Measurements from ENCODE around the gene SLC16A9. TPM values are rescaled to one million over a fixed set of nuclear protein-coding genes. Genes with fewer than 3 reads are reported as not detected.

The SLC16A9 gene
- total and polyA plus RNA-seq, 10 donors, result 2.1 to 58.9 (median 27.0) TPM

DNA sequence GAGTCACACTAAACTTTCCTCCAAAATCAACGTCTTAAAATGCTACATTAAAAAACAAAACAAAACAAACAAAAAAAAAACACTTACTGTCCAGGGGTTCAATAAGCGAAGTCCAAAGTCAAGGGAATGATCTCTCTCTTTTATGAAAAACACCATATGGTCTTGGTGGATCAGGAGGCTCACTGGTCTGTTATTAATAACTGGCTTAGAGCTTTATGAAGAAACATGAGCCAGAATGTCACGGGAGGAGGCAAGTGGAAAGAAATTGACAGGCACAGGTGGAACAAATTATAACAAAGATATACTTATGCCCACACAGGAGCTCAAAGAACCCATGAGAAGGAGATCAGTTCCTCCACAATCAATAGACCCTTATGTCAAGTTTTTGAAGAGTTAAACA is 43.6 kb upstream of the SLC16A9 start, which contains the start of gene MRLN:
TSS of gene MRLN (minus strand) at position 189 of the 400 bp plus-strand sequence.
- WGBS, 5 donors, result 71 to 82% (median 77%) methylated on average over 3 of the region's 3 CpGs
- Histone ChIP-seq H3K27ac (no peak within 1 kb of the TSS), H3K4me1 (no peaks in the 10 kb centered on the region), H3K27me3 (replicated peaks in 1 of 7) (peaks cover 0 to 2% (median 0%) of the 10 kb centered on the region in 7 donors), H3K9me3 (no peaks in the 10 kb centered on the region), H3K4me3 (no peak within 1 kb of the TSS), H3K36me3 (no peaks in the 10 kb centered on the region)
- intact Hi-C loops (cut with DNase I; ENCODE audit: low total_unique reads), result no loop called here
- TF ChIP-seq POLR2AphosphoS5 (IDR thresholded peaks at IDR 0.05) (no peak), POLR2A (IDR thresholded peaks at IDR 0.05) (no peak)
- TF ChIP-seq, protein P1, sequence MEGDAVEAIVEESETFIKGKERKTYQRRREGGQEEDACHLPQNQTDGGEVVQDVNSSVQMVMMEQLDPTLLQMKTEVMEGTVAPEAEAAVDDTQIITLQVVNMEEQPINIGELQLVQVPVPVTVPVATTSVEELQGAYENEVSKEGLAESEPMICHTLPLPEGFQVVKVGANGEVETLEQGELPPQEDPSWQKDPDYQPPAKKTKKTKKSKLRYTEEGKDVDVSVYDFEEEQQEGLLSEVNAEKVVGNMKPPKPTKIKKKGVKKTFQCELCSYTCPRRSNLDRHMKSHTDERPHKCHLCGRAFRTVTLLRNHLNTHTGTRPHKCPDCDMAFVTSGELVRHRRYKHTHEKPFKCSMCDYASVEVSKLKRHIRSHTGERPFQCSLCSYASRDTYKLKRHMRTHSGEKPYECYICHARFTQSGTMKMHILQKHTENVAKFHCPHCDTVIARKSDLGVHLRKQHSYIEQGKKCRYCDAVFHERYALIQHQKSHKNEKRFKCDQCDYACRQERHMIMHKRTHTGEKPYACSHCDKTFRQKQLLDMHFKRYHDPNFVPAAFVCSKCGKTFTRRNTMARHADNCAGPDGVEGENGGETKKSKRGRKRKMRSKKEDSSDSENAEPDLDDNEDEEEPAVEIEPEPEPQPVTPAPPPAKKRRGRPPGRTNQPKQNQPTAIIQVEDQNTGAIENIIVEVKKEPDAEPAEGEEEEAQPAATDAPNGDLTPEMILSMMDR (IDR thresholded peaks at IDR 0.05 in 8 of 11, conservative IDR thresholded peaks at IDR 0.05 in 3 of 11), result no peak
- DNase-seq, result no peak

DNA sequence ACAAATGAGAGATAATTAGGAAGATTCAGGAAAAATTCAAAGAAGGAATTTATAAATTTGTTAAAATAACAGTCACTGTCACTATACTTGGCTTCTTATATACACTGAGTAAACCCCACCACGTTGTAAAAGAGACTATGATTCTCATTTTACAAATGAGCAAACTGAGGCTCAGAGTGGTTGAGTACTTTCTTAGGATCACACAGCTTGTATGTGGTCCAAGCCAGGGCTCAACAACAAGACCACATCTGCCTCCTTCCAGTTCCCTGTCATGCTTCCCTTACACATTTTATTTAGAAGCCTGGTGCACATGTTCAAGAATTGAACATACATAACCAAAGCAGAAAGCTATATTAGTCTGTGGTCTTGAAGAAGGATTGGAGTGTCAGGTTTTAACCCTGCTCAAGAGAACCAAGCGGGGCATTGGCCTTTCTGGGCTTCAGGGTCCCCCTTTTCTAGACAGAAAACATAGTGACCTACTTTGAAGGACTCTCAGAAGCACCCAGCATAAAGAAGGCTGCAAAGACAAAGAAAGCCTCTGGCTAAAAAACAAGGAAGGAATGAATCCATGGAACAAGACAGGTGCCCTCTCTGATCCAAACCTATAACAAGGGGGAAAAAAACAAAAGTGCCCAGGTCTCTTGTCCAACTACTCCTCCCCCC is 42.8 kb upstream of the SLC16A9 start:
- Histone ChIP-seq H3K4me1 (no peaks in the 10 kb centered on the region), H3K4me3 (no peak overlapping the region), H3K36me3 (no peaks in the 10 kb centered on the region), H3K27ac (no peak overlapping the region), H3K27me3 (replicated peaks in 1 of 7) (peaks cover 0 to 2% (median 0%) of the 10 kb centered on the region in 7 donors), H3K9me3 (no peaks in the 10 kb centered on the region)
- WGBS, 5 donors, result 63 to 82% (median 69%) methylated on average over 2 of the region's 2 CpGs
- intact Hi-C loops (cut with DNase I; ENCODE audit: low total_unique reads), result no loop called here
- no peak for DNase-seq
- TF ChIP-seq, protein P1 (IDR thresholded peaks at IDR 0.05 in 8 of 11, conservative IDR thresholded peaks at IDR 0.05 in 3 of 11), result no peak
- TF ChIP-seq POLR2A (IDR thresholded peaks at IDR 0.05) (no peak), POLR2AphosphoS5 (IDR thresholded peaks at IDR 0.05) (no peak)

DNA sequence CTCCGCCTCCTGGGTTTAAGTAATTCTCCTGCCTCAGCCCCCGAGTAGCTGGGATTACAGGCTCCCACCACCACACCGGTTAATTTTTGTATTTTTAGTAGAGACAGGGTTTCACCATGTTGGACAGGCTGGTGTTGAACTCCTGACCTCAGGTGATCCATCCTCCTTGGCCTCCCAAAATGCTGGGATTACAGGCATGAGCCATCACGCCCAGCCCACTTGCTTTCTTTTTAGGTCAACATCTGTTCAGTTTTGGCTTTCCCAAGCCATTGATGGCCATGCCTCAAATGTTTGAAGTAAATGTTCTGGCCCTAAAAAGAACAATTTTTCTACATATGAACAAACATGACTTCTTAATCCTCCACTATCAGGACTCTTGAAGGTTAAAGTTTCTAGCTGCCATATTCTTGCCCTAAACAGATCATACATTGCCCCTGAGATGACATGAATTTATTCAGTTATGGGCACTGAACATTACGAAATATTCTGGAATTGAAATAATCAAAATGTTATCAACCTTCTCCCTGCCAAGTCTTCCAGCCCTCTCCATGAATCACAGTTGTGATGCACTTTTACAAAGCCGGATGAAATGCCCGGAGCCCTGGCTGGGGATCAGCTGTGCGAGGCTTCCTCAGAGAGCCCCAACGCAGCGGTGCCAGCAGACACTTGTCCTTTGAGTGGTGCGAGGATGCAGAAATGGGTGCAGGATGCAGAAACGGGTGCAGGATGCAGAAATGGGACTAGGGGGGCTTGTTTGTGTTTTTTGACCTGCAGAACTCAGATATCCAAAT is 40.7 kb upstream of the SLC16A9 start:
- 84 to 93% (median 87%) methylated on average over 12 of the region's 12 CpGs for WGBS, 5 donors
- DNase-seq, result no peak
- Histone ChIP-seq H3K36me3 (no peaks in the 10 kb centered on the region), H3K9me3 (no peaks in the 10 kb centered on the region), H3K4me3 (no peak overlapping the region), H3K27ac (no peak overlapping the region), H3K27me3 (replicated peaks in 1 of 7) (peaks cover 0 to 2% (median 0%) of the 10 kb centered on the region in 7 donors), H3K4me1 (no peaks in the 10 kb centered on the region)
- TF ChIP-seq, protein P1 (IDR thresholded peaks at IDR 0.05 in 8 of 11, conservative IDR thresholded peaks at IDR 0.05 in 3 of 11), result no peak
- no peak for TF ChIP-seq POLR2A (IDR thresholded peaks at IDR 0.05)
- TF ChIP-seq POLR2AphosphoS5 (IDR thresholded peaks at IDR 0.05), result no peak
- intact Hi-C loops (cut with DNase I; ENCODE audit: low total_unique reads), result no loop called here

DNA sequence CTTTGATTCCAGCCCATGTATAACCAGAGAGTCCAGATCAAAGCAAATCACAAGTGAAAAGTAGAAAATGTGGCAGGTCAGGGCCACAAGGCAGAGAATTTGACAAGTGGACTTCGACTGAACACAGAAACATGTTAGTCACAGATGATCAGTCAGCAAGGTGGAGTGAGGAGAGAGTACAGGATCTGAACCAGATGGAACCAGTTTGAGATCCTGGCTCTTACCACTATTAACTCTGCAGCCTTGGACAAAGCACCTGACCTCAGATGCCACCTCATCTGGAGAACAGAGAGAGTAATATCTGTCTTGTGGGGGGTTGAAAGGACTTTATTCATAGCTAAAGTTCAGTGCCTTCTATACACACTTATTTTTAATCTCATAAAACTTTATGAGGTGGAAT is 39.2 kb upstream of the SLC16A9 start:
- Histone ChIP-seq H3K9me3 (peaks cover 0 to 5% (median 2%) of the 10 kb centered on the region in 8 donors), H3K27me3 (replicated peaks in 1 of 7) (peaks cover 0 to 2% (median 0%) of the 10 kb centered on the region in 7 donors), H3K27ac (no peak overlapping the region), H3K36me3 (no peaks in the 10 kb centered on the region), H3K4me1 (no peaks in the 10 kb centered on the region), H3K4me3 (no peak overlapping the region)
- no peak for DNase-seq
- TF ChIP-seq POLR2A (IDR thresholded peaks at IDR 0.05), result no peak
- TF ChIP-seq, protein P1 (IDR thresholded peaks at IDR 0.05 in 8 of 11, conservative IDR thresholded peaks at IDR 0.05 in 3 of 11), result no peak
- no peak for TF ChIP-seq POLR2AphosphoS5 (IDR thresholded peaks at IDR 0.05)
- intact Hi-C loops (cut with DNase I; ENCODE audit: low total_unique reads), result no loop called here
- WGBS, 5 donors, result 50 to 78% (median 74%) methylated on average over 1 of the region's 1 CpG

Data from spleen (tissue), 11 donors.